Karpas-422 (cell line): ENCODE measurements around the gene RPL29. TPM values are rescaled to one million over a fixed set of nuclear protein-coding genes. Genes with fewer than 3 reads are reported as not detected.

Experiments used
- DNase-seq: peaks from one replicate; pipeline ENCODE4 v3.0.0-alpha.2; 2015
- H2AFZ ChIP-seq: fragments of 200-600 bp; sonication (generic); 2 replicates; pipeline ENCODE4 v1.6.1; 2014; ENCODE audit warnings: antibody characterized with exemption, low read length, mixed read lengths
- H3K27ac ChIP-seq: fragments of 200-600 bp; sonication (generic); 2 replicates; pipeline ENCODE4 v1.5.1; 2014; ENCODE audit warnings: mild to moderate bottlenecking, low read length, moderate library complexity
- H3K27me3 ChIP-seq: fragments of 200-600 bp; sonication (generic); 2 replicates; pipeline ENCODE4 v1.6.1; 2014; ENCODE audit warnings: low read length, mixed read lengths
- H3K36me3 ChIP-seq: fragments of 200-600 bp; sonication (generic); 2 replicates; pipeline ENCODE4 v1.6.1; 2014; ENCODE audit warnings: low read length, mixed read lengths; ENCODE audit not compliant: insufficient read depth
- H3K4me1 ChIP-seq: fragments of 200-600 bp; sonication (generic); 2 replicates; pipeline ENCODE4 v1.6.1; 2014; ENCODE audit warnings: mild to moderate bottlenecking, low read length, mixed read lengths
- H3K4me2 ChIP-seq: fragments of 200-600 bp; sonication (generic); 2 replicates; pipeline ENCODE4 v1.6.1; 2014; ENCODE audit warnings: low read length, low read depth, mild to moderate bottlenecking; ENCODE audit not compliant: poor library complexity, severe bottlenecking
- H3K4me3 ChIP-seq: fragments of 200-600 bp; sonication (generic); 2 replicates; pipeline ENCODE4 v1.5.1; 2014; ENCODE audit warnings: mild to moderate bottlenecking, antibody characterized with exemption, low read length, mixed read lengths
- H3K79me2 ChIP-seq: fragments of 200-600 bp; sonication (generic); 2 replicates; pipeline ENCODE4 v1.6.1; 2014; ENCODE audit warnings: mild to moderate bottlenecking, low read length, mixed read lengths
- H3K9ac ChIP-seq: fragments of 200-600 bp; sonication (generic); 2 replicates; pipeline ENCODE4 v1.6.0; 2014; ENCODE audit warnings: low read length
- H3K9me2 ChIP-seq: fragments of 200-600 bp; sonication (generic), shearing (Covaris generic); replicated peaks from 2 replicates; pipeline ENCODE4 v1.6.0; 2014; ENCODE audit warnings: mild to moderate bottlenecking, low read length, moderate library complexity; ENCODE audit not compliant: insufficient read depth
- H3K9me3 ChIP-seq: fragments of 300-700, 200-600 bp; sonication (generic); 2 replicates; pipeline ENCODE4 v1.6.1; 2014; ENCODE audit warnings: low read length, mixed read lengths
- H4K20me1 ChIP-seq: fragments of 200-600 bp; sonication (generic); 2 replicates; pipeline ENCODE4 v1.6.1; 2014; ENCODE audit warnings: mild to moderate bottlenecking, antibody characterized with exemption, low read length, low read depth; ENCODE audit not compliant: insufficient read depth
- total RNA-seq: library from RNA; depleted of rRNA; stranded (reverse); fragments of >200 nt; shearing (Covaris generic); gene quantifications from 2 replicates; pipeline ENCODE4 v1.2.3, GENCODE V29; 2014; ENCODE audit warnings: low replicate concordance

RPL29 gene
- total RNA-seq, 1 experiment from 2014 or later, result 2,656 TPM

DNA sequence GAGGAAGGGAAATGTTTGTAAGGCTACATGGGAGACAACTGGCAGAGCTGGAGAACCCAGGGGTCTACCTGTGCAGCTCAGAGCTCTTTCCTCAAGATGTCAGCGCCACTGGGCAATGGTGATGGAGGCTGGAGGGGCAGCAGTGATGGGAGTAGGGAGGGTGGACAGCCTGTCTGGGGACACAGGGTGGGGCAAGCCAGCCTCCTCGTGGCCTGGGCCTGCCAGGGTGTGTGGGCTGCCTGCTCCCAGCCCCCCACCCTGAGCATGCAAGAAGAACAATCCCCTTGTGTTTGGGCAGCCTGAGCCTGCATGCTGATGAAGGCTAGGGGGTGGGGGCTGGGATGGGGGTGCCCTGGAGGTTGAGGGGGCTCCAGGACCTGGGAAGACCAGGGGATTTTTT is 29.7 kb downstream of the RPL29 start:
- Histone ChIP-seq H3K9me2 (no peaks in the 10 kb centered on the region), H3K4me1 (peaks cover 36% of the 10 kb centered on the region), H3K36me3 (0 out of 2 replicates have a peak, but pooled peaks cover 2% of the 10 kb centered on the region), H2AFZ (no peak overlapping the region), H4K20me1 (peaks cover 11% of the 10 kb centered on the region), H3K79me2 (no peaks in the 10 kb centered on the region), H3K4me2 (peak overlapping the region; percentile 84), H3K4me3 (0 out of 2 replicates have a peak overlapping the region, but pooled peaks have one; percentile 69), H3K9me3 (no peaks in the 10 kb centered on the region), H3K9ac (peak overlapping the region; percentile 68; the same call in 1 of the 2 replicates), H3K27ac (no peak overlapping the region), H3K27me3 (no peaks in the 10 kb centered on the region)
- DNase-seq, result no peak

DNA sequence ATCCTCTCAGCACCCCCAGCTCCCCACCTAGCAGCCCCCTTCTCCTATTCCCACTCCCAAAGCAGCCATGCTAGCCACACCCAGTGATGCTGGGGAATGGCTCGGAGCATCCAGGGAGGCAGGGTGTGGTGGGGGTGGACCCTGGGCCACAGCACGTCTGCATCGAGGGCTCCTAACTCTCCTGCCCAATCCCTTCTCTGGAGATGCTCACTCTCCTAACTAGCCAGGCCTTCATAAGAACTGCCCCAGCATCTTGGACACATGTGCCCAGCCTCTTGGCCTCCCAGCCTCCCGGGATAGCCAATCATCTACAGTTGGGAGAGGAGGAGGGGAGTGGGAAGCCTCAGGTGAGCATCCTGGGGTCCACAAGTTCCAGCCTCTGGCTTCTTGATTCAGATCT is 31.2 kb downstream of the RPL29 start:
- no peaks in the 10 kb centered on the region for H3K27me3 ChIP-seq
- peaks cover 11% of the 10 kb centered on the region for H4K20me1 ChIP-seq
- H3K9me3 ChIP-seq, result no peaks in the 10 kb centered on the region
- H3K4me2 ChIP-seq, result no peak overlapping the region
- DNase-seq, result no peak
- H2AFZ ChIP-seq, result no peak overlapping the region
- no peak overlapping the region for H3K9ac ChIP-seq
- no peaks in the 10 kb centered on the region for H3K79me2 ChIP-seq
- H3K36me3 ChIP-seq, result no peaks in the 10 kb centered on the region
- peaks cover 27% of the 10 kb centered on the region for H3K4me1 ChIP-seq
- no peak overlapping the region for H3K4me3 ChIP-seq
- no peaks in the 10 kb centered on the region for H3K9me2 ChIP-seq
- H3K27ac ChIP-seq, result no peak overlapping the region

DNA sequence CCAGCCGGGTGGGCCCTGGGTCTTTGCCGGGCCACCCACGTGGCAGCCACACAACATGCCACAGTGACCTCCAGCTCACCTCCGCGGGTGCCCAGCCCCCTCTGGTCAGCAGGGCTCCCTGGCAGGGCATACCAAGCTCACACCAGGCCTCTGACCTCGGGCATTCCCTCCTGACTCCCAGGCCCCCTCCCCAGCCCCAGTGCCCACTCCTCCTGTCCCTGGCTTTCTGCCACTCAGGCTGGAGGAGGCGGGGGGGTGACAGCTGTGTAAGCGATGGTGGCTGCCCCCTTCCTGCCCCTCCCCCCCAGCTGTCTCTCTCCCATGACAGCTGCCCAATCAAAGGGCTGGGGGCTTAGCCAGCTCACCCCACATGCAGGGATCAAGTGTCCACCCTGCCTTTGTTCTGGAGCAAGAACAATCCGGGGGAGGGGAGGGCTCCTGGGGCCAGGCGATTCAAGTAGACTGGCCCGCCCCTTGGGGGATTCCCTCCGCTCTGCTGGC is 31.7 kb downstream of the RPL29 start:
- no peak overlapping the region for H3K9ac ChIP-seq
- H3K4me3 ChIP-seq, result no peak overlapping the region
- H2AFZ ChIP-seq, result no peak overlapping the region
- no peak for DNase-seq
- no peaks in the 10 kb centered on the region for H3K36me3 ChIP-seq
- H4K20me1 ChIP-seq, result peaks cover 11% of the 10 kb centered on the region
- H3K79me2 ChIP-seq, result no peaks in the 10 kb centered on the region
- H3K27me3 ChIP-seq, result no peaks in the 10 kb centered on the region
- no peak overlapping the region for H3K27ac ChIP-seq
- H3K9me3 ChIP-seq, result no peaks in the 10 kb centered on the region
- H3K4me2 ChIP-seq, result no peak overlapping the region
- peaks cover 24% of the 10 kb centered on the region for H3K4me1 ChIP-seq
- H3K9me2 ChIP-seq, result no peaks in the 10 kb centered on the region

DNA sequence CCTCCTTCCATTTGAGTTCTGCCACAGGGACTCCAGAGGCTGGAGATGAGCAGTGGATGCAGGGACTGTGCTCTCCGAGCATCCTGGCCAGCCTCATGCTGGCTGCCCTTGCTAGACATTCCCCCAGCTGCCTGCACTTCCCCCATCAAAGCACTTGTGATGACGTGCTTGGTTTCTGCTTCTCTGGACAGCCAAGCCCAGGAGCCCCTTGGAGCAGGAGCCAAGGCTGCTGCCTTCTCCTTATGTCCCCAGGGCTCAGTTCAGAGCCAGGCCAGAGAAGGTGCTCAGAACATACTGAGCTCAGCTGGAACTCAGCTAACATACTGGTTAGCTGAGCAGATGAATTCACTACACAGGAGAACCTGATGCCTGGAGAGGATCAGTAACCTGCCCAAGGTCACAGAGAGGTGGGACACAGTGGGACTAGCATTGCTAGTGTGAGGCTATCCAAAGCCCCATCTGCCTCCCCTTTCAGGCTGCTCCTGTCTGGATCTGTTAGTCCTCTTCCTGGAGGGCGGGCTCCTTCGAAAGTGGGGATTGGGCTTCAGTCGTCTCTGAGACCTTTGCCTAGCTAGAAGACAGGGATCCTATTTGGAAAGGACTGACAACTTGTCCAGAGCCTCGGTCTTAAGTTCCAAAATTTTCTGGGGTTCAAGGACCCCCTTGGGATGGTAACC is 32.7 kb downstream of the RPL29 start:
- no peak for DNase-seq
- Histone ChIP-seq H3K27me3 (no peaks in the 10 kb centered on the region), H3K27ac (no peak overlapping the region), H3K4me3 (no peak overlapping the region), H3K4me2 (no peak overlapping the region), H3K9me2 (no peaks in the 10 kb centered on the region), H4K20me1 (peaks cover 11% of the 10 kb centered on the region), H3K9ac (no peak overlapping the region), H3K9me3 (no peaks in the 10 kb centered on the region), H2AFZ (no peak overlapping the region), H3K36me3 (no peaks in the 10 kb centered on the region), H3K4me1 (peaks cover 14% of the 10 kb centered on the region), H3K79me2 (no peaks in the 10 kb centered on the region)

DNA sequence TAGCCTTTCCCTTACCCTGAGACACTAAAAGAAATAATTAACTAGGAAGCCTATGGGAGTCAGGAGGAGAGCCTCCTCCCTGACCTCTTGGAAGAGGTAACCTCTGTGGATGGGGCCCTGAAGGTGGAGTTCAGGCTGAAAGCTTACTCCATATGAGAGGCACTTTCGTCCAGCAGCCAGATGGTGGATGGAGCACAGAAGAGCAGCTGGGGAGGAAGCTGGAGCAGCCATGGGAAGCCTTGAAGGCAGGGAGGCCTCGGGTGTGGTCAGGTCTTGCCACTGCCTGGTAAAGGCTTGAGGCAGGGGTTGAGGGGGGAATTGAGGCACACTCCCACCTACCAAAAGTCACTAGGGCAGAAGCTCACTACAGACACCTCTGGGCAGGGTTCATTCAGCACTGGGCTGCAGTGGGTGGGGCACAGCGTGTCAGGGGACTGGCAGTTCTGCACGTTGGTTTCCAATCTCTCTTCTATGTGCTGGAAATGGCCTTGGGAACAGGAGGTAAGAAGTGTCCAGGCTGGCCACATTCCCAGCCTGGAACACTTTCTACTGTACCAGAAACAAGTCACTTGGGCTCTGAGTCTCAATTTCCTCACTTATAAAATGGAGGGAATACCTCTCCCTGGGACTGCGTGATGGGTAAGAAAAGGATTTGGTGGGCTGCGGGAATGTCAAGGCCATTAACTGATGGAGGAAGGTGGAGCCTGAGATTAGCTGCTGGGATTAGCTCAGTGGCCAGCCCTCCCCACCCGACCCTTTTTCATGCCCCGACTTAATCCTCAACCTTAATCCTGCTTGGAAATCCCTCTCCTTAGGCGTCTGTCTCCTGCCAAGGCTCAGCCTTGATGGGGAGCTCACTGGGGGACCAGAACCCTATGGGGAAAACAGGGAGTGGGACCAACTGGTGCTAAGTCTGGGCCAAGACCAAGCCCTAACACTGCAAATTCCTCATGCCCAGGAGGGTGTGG is 33.8 kb downstream of the RPL29 start:
- no peaks in the 10 kb centered on the region for H3K36me3 ChIP-seq
- no peaks in the 10 kb centered on the region for H3K9me2 ChIP-seq
- no peaks in the 10 kb centered on the region for H3K79me2 ChIP-seq
- peaks cover 11% of the 10 kb centered on the region for H4K20me1 ChIP-seq
- H3K4me2 ChIP-seq, result no peak overlapping the region
- no peaks in the 10 kb centered on the region for H3K9me3 ChIP-seq
- peaks cover 10% of the 10 kb centered on the region for H3K4me1 ChIP-seq
- H3K27me3 ChIP-seq, result no peaks in the 10 kb centered on the region
- H2AFZ ChIP-seq, result no peak overlapping the region
- DNase-seq, result no peak
- no peak overlapping the region for H3K9ac ChIP-seq
- no peak overlapping the region for H3K27ac ChIP-seq
- no peak overlapping the region for H3K4me3 ChIP-seq

DNA sequence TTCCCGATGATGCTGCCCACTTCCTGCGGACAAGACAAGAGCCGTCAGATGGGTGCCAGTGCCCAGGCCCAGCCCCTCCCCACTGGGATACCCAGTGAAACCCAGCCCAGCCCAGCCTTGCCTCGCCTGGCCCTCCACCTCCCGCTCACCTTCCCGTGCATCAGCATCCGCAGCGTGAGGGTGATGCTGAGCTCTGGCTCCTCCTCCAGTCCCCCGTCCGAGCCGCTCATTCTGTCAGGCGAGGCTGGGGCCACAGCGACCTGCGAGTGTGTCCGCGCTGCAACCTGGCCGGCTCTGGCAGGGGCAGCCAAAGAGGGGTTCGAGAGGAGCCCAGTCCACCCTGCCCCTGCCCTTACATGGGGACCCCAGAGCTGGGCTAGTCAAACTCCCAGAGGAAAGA is 34.7 kb downstream of the RPL29 start:
- Histone ChIP-seq H3K4me2 (no peak overlapping the region), H3K9me2 (no peaks in the 10 kb centered on the region), H2AFZ (no peak overlapping the region), H3K9ac (no peak overlapping the region), H3K79me2 (no peaks in the 10 kb centered on the region), H3K27me3 (no peaks in the 10 kb centered on the region), H3K36me3 (no peaks in the 10 kb centered on the region), H3K4me3 (no peak overlapping the region), H3K4me1 (peaks cover 2% of the 10 kb centered on the region), H3K9me3 (no peaks in the 10 kb centered on the region), H3K27ac (no peak overlapping the region), H4K20me1 (peaks cover 11% of the 10 kb centered on the region)
- no peak for DNase-seq

DNA sequence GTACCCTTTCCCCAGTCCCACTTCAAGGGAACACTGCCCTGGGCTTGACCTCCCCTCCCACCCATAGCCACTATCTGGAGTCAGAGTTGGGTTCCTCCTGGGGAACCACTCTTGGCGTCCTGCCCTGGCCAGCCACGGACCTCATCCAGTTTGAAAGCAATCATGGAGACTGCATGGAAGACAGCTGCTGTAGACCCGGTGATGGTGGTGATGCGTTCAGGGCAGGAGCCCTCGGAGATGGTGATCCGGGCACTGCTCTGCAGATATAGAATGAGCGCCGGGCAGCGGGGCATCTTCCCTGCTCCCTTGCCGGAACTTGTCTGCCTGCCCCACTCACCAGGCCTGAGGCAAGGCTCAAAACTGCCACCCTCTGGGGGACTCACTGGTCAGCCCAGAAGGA is 35.3 kb downstream of the RPL29 start:
- Histone ChIP-seq H3K79me2 (no peaks in the 10 kb centered on the region), H3K9ac (no peak overlapping the region), H3K36me3 (no peaks in the 10 kb centered on the region), H3K4me3 (no peak overlapping the region), H3K9me3 (no peaks in the 10 kb centered on the region), H3K27me3 (no peaks in the 10 kb centered on the region), H3K9me2 (no peaks in the 10 kb centered on the region), H3K4me1 (no peaks in the 10 kb centered on the region), H4K20me1 (peaks cover 11% of the 10 kb centered on the region), H2AFZ (no peak overlapping the region), H3K4me2 (no peak overlapping the region), H3K27ac (no peak overlapping the region)
- no peak for DNase-seq

DNA sequence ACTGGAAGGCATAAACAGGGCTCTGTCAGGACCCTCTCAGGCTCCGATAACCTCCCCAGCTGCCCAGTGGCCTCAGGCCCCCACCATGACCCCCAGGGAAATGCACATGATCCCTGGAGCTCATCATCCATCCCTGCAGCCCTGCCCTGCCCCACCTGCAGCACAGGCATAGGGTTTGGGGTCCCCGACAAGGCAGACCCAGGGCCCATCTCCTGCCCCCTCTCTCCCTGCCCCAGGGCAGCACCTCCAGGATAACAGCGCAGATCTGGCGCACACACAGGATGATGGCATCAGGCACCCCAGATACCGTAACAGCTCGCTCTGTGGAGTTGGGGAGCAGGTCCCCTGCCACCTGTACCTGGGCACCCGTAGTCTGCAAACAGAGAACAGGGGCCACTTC is 36.0 kb downstream of the RPL29 start:
- no peaks in the 10 kb centered on the region for H3K4me1 ChIP-seq
- no peak overlapping the region for H3K4me3 ChIP-seq
- no peaks in the 10 kb centered on the region for H3K9me3 ChIP-seq
- no peak for DNase-seq
- H3K9ac ChIP-seq, result no peak overlapping the region
- no peaks in the 10 kb centered on the region for H3K79me2 ChIP-seq
- peaks cover 11% of the 10 kb centered on the region for H4K20me1 ChIP-seq
- no peak overlapping the region for H2AFZ ChIP-seq
- no peaks in the 10 kb centered on the region for H3K27me3 ChIP-seq
- H3K27ac ChIP-seq, result no peak overlapping the region
- H3K4me2 ChIP-seq, result no peak overlapping the region
- no peaks in the 10 kb centered on the region for H3K36me3 ChIP-seq
- H3K9me2 ChIP-seq, result no peaks in the 10 kb centered on the region
